PC-9 (cell line): Measurements from ENCODE around the gene COMMD1.

ENCODE experiments used
- CTCF ChIP-seq: fragments of 200-600 bp; sonication (generic); conservative IDR thresholded peaks from 2 replicates; pipeline ENCODE4 v1.6.1; 2017; ENCODE audit warnings: mixed run types, antibody characterized with exemption, mild to moderate bottlenecking, moderate library complexity
- EZH2 ChIP-seq: fragments of 200-600 bp; sonication (generic); IDR thresholded peaks from 2 replicates; pipeline ENCODE4 v1.8.0; 2017; ENCODE audit warnings: antibody characterized with exemption, low read depth

DNA sequence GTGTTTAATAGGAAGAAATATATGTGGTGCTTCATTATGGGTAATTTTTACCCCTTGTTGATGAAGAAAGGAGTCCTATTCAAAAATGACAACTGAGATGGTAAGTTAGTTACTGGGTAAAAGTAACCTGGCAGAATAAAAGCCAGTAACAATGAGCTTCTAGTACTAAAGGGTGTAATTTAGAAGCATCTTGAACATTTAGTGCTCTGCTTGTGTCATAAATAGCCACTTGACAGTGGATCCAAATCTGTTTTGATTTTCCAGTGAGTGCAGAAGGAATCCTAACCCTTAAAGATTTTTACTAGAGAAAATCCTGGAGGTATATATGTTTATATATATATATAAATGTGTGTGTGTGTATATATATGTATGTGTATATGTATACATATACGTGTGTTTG lies 15.1 kb downstream of the COMMD1 start:
- no peak for TF ChIP-seq CTCF
- no peak for TF ChIP-seq EZH2
